Measurements from ENCODE around the gene PACRG.

- TF ChIP-seq CTCF (IDR thresholded peaks at IDR 0.05) (no peak), POLR2A (IDR thresholded peaks at IDR 0.05) (no peak)
Observed at GRCh38 chr6:163087981-163088380, 360.2 kb downstream of the PACRG start.
